Metanephros (tissue), 2 donors: ENCODE measurements around the gene ZNF362. TPM values are rescaled to one million over a fixed set of nuclear protein-coding genes. Genes with fewer than 3 reads are reported as not detected.

Source experiments
- small RNA-seq: library from RNA; depleted of rRNA; stranded (forward); fragments of <200 nt; gene quantifications from one replicate; pipeline ENCODE3, GENCODE V24; 2014; ENCODE audit warnings: low replicate concordance
- total RNA-seq: library from RNA; depleted of rRNA; stranded (reverse); fragments of >200 nt; gene quantifications from one replicate; pipeline ENCODE4 v1.2.3, GENCODE V29; 2014

The ZNF362 gene, protein sequence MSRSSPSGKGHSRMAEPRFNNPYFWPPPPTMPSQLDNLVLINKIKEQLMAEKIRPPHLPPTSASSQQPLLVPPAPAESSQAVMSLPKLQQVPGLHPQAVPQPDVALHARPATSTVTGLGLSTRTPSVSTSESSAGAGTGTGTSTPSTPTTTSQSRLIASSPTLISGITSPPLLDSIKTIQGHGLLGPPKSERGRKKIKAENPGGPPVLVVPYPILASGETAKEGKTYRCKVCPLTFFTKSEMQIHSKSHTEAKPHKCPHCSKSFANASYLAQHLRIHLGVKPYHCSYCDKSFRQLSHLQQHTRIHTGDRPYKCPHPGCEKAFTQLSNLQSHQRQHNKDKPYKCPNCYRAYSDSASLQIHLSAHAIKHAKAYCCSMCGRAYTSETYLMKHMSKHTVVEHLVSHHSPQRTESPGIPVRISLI
- total RNA-seq = 33.2 TPM

DNA sequence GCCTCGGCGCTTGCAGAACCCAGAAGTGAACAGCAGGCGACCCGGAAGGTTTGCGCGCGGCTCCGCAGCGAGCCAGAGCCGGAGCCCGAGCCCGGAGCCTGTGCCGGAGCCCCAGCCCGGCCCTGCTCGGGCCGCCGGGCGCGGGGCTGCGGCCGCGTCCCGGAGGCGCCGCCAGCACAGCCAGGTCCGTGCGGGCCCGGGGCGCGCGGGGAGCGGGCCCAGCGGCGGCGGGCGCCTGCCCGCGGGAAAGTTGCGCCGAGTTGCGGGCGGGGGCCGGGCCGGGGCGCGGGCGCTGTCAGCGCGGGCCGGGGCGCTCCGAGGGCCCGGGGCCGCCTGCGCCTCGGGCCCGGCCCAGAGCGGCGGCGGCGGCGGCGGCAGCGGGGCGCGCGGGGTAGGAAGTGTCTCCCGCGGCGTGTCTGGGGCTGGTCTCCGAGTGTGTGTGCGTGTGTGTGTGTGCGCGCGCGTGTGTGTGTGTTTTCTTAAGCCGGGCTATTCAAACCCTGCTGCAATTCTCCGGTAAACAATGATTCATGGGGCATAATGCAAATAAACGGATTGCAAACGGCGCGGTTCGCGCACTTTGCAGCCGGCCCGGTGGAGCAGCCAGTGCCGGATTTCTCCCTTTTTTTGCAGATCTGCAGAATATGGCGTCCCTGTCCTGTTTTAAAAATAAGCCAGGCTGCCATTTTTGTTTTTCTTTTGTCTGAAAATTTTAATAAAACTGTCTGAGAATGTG lies at the start of gene ZNF362:
ZNF362 (plus strand) TSS at position 22 of the 736 bp plus-strand sequence. CDS start 14,083 bp downstream, outside the sequence.

DNA sequence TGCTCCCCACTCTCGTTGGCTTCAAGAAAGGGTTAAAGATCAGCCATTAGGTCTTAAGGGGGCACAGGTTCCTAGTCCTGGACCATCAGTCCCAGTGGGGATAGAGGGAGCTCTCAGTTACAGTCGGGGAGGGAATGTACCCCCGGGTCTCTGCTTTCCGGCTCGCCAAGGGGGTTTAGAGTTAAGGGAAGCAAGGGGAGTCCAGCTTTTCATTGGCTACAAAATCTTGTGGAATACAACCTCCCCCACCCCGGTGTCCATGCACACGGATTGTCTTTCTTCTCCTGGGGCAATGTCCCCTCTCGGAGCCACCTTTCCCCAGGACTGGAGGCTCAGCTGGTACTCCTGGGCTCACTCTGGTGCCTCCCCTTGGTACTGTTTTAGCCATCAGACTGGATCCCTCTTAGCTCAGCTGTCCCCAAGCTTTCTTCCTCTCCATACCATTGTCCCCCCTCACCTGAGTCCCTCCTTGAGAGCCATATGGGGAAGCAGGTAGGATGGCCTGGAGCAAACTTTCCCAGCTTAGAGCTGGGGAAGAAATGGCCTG lies 64.4 kb downstream of the ZNF362 start, which contains the start of gene A3GALT2:
A3GALT2 (minus strand) TSS at position 480 of the 547 bp plus-strand sequence; CDS start at position 480, 0 bp downstream.

Small RNA genes within 50 kb of the gene (small RNA-seq; reads per million reads assigned to genes)
- gene RN7SKP16 = not detected

Other genes with a start within 250 kb of the ZNF362 start
- 90.1 TPM for gene AK2, start 219.6 kb upstream of the ZNF362 start, total RNA-seq
- gene AZIN2, start 175.3 kb upstream of the ZNF362 start, total RNA-seq = 15.0 TPM
- 8.4 TPM for gene TRIM62, start 74.4 kb upstream of the ZNF362 start, total RNA-seq
- gene A3GALT2, start 64.6 kb downstream of the ZNF362 start, total RNA-seq = 0.53 TPM
- gene PHC2, start 174.6 kb downstream of the ZNF362 start, total RNA-seq = 111 TPM
- gene ZSCAN20, start 216.2 kb downstream of the ZNF362 start, total RNA-seq = 9.2 TPM